Testis (tissue), 2 donors: ENCODE measurements around the gene RIPOR3.

Experiments
- CTCF ChIP-seq, 3 experiments: fragments of 450-650 bp in 2 of 3; fragments of 200-600 bp in 1 of 3; sonication (generic) in 1 of 3; IDR thresholded peaks; one replicate each; pipeline ENCODE4 v1.5.1; 2016 to 2019; ENCODE audit warnings: antibody characterized with exemption in 3 of 3, mild to moderate bottlenecking in 2 of 3, moderate library complexity in 1 of 3
- POLR2A ChIP-seq: fragments of 450-650 bp; IDR thresholded peaks from one replicate; pipeline ENCODE4 v1.6.1; 2017; ENCODE audit warnings: antibody characterized with exemption, mild to moderate bottlenecking, moderate library complexity

GRCh38 chr20:50563133-50563944 is 128.0 kb downstream of the RIPOR3 start:
- TF ChIP-seq CTCF (IDR thresholded peaks at IDR 0.05) (no peak), POLR2A (no peak)
